ENCODE data around the gene MRPL52.

Gene MRPL52

DNA sequence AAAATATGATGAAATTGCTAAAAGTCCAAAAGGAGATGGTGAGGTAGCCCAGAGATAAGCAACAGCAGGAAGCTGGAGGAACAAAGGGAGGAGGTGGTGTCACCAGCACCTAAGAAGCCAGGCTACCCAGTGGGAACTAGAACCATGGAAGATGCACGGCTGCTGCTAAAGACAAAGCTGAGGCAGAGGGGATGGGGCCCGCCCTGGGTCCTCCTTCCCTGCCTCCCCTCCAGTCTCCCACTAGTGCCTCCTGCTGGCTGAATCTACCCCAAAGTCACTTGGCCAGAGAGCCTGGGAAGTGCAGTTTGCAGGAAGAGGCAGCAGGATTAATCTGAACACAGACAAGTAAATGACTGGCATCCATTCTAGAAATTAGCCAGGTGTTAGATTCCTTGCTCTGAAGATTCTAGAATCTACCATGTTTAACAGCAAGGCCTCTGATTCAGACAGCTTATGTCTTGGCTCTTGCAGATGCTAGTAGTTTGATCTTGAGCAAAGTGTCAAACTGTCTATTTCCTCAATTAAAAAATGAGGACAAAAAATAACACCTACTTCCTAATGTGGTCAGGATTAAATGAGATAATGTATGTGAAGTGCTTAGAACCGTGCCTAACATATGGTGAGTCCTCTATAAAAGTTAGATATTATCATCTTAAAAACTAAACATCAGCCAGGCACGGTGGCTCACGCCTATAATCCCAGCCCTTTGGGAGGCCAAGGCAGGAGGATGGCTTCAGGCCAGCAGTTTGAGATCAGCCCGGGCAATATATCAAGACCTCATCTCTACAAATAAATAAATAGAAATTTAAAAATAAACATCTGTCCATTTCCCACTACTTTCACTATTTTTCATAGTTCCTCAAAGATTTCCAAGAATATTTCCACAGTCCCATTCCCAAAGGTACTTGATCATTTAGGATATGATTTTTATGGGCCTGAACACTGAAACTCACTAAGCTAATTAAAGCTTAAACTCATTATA, 36.0 kb downstream of the MRPL52 start:
- TF ChIP-seq, protein P1, sequence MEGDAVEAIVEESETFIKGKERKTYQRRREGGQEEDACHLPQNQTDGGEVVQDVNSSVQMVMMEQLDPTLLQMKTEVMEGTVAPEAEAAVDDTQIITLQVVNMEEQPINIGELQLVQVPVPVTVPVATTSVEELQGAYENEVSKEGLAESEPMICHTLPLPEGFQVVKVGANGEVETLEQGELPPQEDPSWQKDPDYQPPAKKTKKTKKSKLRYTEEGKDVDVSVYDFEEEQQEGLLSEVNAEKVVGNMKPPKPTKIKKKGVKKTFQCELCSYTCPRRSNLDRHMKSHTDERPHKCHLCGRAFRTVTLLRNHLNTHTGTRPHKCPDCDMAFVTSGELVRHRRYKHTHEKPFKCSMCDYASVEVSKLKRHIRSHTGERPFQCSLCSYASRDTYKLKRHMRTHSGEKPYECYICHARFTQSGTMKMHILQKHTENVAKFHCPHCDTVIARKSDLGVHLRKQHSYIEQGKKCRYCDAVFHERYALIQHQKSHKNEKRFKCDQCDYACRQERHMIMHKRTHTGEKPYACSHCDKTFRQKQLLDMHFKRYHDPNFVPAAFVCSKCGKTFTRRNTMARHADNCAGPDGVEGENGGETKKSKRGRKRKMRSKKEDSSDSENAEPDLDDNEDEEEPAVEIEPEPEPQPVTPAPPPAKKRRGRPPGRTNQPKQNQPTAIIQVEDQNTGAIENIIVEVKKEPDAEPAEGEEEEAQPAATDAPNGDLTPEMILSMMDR (IDR thresholded peaks at IDR 0.05): no peak
- Histone ChIP-seq H3K4me3 (no peak overlapping the region), H3K27ac (no peak overlapping the region)
- no peak for DNase-seq (ENCODE audit: low spot score)

DNA sequence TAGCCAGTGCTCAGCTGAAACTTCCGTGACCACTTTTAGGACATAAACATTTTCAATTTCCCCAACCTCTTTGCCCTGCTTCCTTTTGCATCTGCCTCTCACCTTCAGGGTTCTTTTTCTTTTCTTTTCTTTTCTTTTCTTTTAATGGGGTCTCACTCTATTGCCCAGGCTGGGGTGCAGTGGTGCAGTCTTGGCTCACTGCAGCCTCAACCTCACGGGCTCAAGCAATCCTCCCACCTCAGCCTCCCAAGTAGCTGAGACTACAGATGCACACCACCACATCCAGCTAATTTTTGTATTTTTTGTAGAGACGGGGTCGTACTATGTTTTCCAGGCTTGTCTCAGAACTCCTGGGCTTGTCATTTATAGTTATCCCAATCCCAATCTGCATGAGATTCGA, 37.2 kb downstream of the MRPL52 start:
- DNase-seq (ENCODE audit: low spot score): no peak
- no peak overlapping the region for H3K4me3 ChIP-seq
- H3K27ac ChIP-seq: no peak overlapping the region
- TF ChIP-seq, protein P1 (IDR thresholded peaks at IDR 0.05): no peak

DNA sequence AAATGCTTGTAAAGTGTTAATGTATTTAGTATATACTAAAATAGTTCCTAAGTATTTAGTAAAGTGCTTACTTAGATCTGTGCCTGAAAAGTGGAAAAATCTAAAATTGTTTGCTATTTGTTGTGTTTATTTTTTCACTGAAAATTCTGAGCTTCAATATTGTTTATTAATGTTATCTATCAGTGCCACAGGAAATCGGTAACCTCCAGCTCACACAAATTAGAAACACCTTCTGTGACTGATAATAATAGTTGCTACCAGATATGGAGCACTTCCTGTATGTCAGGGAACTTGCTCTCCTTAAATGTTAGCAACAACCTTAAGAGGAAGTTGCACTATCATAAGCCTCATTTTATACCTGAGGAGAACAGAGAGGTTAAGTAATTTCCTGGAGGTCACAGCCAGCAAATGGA, 41.1 kb downstream of the MRPL52 start:
- peak overlapping the region; percentile 95 to 99 for H3K27ac ChIP-seq

GRCh38 chr14:22871224-22872032, 41.7 kb downstream of the MRPL52 start, which contains the start of gene LRP10:
TSS of gene LRP10 (plus strand) at chr14:22871740. CDS start at chr14:22872304, 564 bp downstream.
- peak; percentile 96 for DNase-seq (ENCODE audit: low spot score)
- H3K27ac ChIP-seq: peak within 1 kb of the TSS; percentile 95 to 99
- TF ChIP-seq, protein P1 (IDR thresholded peaks at IDR 0.05): no peak
- H3K4me3 ChIP-seq: peak within 1 kb of the TSS; percentile 82

More for the DNA sequence above, 41.1 kb downstream of the MRPL52 start:
- TF ChIP-seq, protein P1 (IDR thresholded peaks at IDR 0.05): no peak
- DNase-seq (ENCODE audit: low spot score): no peak
- peak overlapping the region; percentile 82 for H3K4me3 ChIP-seq

DNA sequence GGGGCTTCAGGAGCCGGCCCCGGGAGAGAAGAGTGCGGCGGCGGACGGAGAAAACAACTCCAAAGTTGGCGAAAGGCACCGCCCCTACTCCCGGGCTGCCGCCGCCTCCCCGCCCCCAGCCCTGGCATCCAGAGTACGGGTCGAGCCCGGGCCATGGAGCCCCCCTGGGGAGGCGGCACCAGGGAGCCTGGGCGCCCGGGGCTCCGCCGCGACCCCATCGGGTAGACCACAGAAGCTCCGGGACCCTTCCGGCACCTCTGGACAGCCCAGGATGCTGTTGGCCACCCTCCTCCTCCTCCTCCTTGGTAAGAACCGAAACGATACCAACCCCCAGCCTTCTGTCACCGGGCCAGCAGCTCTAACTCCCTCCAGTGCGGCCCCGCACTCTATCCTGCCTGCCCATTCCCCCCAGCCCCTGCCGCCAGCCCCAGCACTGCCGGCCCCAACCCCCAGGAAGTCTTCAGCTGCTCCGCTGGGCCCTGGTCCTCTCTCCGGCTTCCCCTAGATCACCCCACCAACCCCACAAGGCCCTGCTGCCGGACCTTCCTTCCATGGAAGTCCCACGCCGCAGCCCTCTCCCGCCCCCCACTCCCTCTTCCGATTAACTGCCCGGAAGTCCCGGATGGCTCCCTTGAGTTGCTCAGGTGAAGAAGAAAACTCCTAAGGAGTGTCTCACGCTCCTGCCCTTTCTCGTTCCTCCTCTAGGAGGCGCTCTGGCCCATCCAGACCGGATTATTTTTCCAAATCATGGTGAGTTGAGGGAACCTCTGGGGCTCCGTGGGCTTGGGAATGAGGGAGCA, 42.5 kb downstream of the MRPL52 start:
- Histone ChIP-seq H3K27ac (peak overlapping the region; percentile 95 to 99), H3K4me3 (peak overlapping the region; percentile 82)
- DNase-seq (ENCODE audit: low spot score): peak; percentile 92
- TF ChIP-seq, protein P1 (IDR thresholded peaks at IDR 0.05): peak; percentile 89

- Histone ChIP-seq H3K27ac (peak overlapping the region; percentile 95 to 99), H3K4me3 (peak overlapping the region; percentile 82)
- DNase-seq (ENCODE audit: low spot score): no peak
- TF ChIP-seq, protein P1 (IDR thresholded peaks at IDR 0.05): no peak
Observed at GRCh38 chr14:22872833-22873520, 43.3 kb downstream of the MRPL52 start.

All from coronary artery (tissue), 2 donors.